NCI-H187 treated with DMSO at 0.1 percent for 48 hours (cell line): ENCODE measurements around the gene MLH1.
"Not testable (repeated sequence)": the region's sequence is repeated elsewhere in the genome, so short reads cannot be mapped to it uniquely, and the experiment has no call there.

Experiments used
- DNase-seq: peaks from one replicate; lab custom pipeline; 2025; lab: John Stamatoyannopoulos, UW

Gene MLH1

GRCh38 chr3:37039161-37039846, 46.0 kb downstream of the MLH1 start:
- no peak for DNase-seq

GRCh38 chr3:37040231-37040630, 46.9 kb downstream of the MLH1 start:
- DNase-seq: no peak

- DNase-seq: no peak
Measured at GRCh38 chr3:37041546-37042195, 48.4 kb downstream of the MLH1 start.

- DNase-seq: not testable (repeated sequence)
Measured at GRCh38 chr3:37042712-37043111, 49.4 kb downstream of the MLH1 start.

- DNase-seq: no peak
Measured at GRCh38 chr3:37050282-37050681, 57.0 kb downstream of the MLH1 start.

GRCh38 chr3:37052860-37053259, 59.5 kb downstream of the MLH1 start:
- no peak for DNase-seq

- DNase-seq: no peak
Measured at GRCh38 chr3:37053337-37053736, 60.0 kb downstream of the MLH1 start.

- DNase-seq: no peak
Measured at GRCh38 chr3:37053753-37054152, 60.4 kb downstream of the MLH1 start.

GRCh38 chr3:37054370-37054769, 61.1 kb downstream of the MLH1 start:
- no peak for DNase-seq

- not testable (repeated sequence) for DNase-seq
Measured at GRCh38 chr3:37055077-37055476, 61.8 kb downstream of the MLH1 start.

GRCh38 chr3:37056826-37057225, 63.5 kb downstream of the MLH1 start:
- DNase-seq: no peak

- no peak for DNase-seq
Measured at GRCh38 chr3:37058117-37058516, 64.8 kb downstream of the MLH1 start.

- DNase-seq: no peak
Measured at GRCh38 chr3:37064747-37065146, 71.4 kb downstream of the MLH1 start.

GRCh38 chr3:37067577-37067976, 74.3 kb downstream of the MLH1 start:
- DNase-seq: no peak

GRCh38 chr3:37068031-37068430, 74.7 kb downstream of the MLH1 start:
- no peak for DNase-seq

- no peak for DNase-seq
Measured at GRCh38 chr3:37071921-37072320, 78.6 kb downstream of the MLH1 start.

GRCh38 chr3:37072892-37073291, 79.6 kb downstream of the MLH1 start:
- no peak for DNase-seq

- DNase-seq: no peak
Measured at GRCh38 chr3:37074178-37074577, 80.9 kb downstream of the MLH1 start.

GRCh38 chr3:37075955-37076354, 82.6 kb downstream of the MLH1 start:
- DNase-seq: no peak

GRCh38 chr3:37082317-37082716, 89.0 kb downstream of the MLH1 start:
- DNase-seq: no peak

- DNase-seq: no peak
Measured at GRCh38 chr3:37086918-37087317, 93.6 kb downstream of the MLH1 start.

GRCh38 chr3:37087870-37088269, 94.6 kb downstream of the MLH1 start:
- DNase-seq: no peak

- DNase-seq: no peak
Measured at GRCh38 chr3:37092484-37092883, 99.2 kb downstream of the MLH1 start.

- no peak for DNase-seq
Measured at GRCh38 chr3:37093481-37093880, 100.2 kb downstream of the MLH1 start.
